ENCODE measurements around the gene ERMP1.

DNA sequence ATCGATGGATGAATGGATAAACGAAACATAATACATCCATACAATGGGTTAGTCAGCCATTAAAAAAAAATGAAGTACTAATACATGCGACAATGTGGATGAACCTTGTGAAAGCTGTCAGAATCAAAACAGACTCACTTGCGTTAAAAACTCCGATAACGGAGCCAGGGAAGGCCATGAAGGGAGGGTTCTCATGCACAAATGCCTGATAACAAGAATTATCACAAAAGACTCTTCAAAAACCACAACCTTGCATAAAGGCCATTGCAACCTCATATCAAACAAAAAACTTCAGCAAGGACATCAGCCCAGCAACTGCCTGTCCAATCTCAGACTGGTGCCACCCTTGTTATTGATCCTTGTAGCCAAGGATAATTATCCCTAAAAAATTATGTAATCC is 13.7 kb downstream of the ERMP1 start:
- TF ChIP-seq, protein P1, sequence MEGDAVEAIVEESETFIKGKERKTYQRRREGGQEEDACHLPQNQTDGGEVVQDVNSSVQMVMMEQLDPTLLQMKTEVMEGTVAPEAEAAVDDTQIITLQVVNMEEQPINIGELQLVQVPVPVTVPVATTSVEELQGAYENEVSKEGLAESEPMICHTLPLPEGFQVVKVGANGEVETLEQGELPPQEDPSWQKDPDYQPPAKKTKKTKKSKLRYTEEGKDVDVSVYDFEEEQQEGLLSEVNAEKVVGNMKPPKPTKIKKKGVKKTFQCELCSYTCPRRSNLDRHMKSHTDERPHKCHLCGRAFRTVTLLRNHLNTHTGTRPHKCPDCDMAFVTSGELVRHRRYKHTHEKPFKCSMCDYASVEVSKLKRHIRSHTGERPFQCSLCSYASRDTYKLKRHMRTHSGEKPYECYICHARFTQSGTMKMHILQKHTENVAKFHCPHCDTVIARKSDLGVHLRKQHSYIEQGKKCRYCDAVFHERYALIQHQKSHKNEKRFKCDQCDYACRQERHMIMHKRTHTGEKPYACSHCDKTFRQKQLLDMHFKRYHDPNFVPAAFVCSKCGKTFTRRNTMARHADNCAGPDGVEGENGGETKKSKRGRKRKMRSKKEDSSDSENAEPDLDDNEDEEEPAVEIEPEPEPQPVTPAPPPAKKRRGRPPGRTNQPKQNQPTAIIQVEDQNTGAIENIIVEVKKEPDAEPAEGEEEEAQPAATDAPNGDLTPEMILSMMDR (IDR thresholded peaks at IDR 0.05 in 2 of 3, conservative IDR thresholded peaks at IDR 0.05 in 1 of 3; ENCODE audit: control insufficient read depth in 2 of 3, extremely low read depth in 1 of 3, insufficient read depth in 1 of 3, low read depth in 3 of 3, low read length in 3 of 3): no peak
- no peak for TF ChIP-seq POLR2A (IDR thresholded peaks at IDR 0.05; ENCODE audit: low read depth, low read length)
- no peak for TF ChIP-seq EZH2 (IDR thresholded peaks at IDR 0.05; ENCODE audit: borderline replicate concordance, control insufficient read depth, low read depth, low read length)
- TF ChIP-seq FOXM1 (IDR thresholded peaks at IDR 0.05; ENCODE audit: low read depth, low read length): no peak
- TF ChIP-seq SUZ12 (IDR thresholded peaks at IDR 0.05; ENCODE audit: unreplicated experiment): no peak
- TF ChIP-seq, protein P2, sequence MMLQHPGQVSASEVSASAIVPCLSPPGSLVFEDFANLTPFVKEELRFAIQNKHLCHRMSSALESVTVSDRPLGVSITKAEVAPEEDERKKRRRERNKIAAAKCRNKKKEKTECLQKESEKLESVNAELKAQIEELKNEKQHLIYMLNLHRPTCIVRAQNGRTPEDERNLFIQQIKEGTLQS (IDR thresholded peaks at IDR 0.05; ENCODE audit: borderline replicate concordance, extremely low read depth, low read depth, low read length): no peak
- TF ChIP-seq RFX5 (IDR thresholded peaks at IDR 0.05; ENCODE audit: low read depth, low read length): no peak
- TF ChIP-seq CBFB (IDR thresholded peaks at IDR 0.05; ENCODE audit: low read depth): no peak
- no peak for TF ChIP-seq KDM1A (IDR thresholded peaks at IDR 0.05; ENCODE audit: borderline replicate concordance)
- no peak for TF ChIP-seq POLR2AphosphoS5 (IDR thresholded peaks at IDR 0.05; ENCODE audit: low read length)
- TF ChIP-seq BRCA1 (IDR thresholded peaks at IDR 0.05; ENCODE audit: low read depth, low read length): no peak
- TF ChIP-seq KAT2A (conservative IDR thresholded peaks at IDR 0.05; ENCODE audit: control insufficient read depth, low read depth, low read length): no peak

Data from GM12878 (cell line).